Suprapubic skin (tissue), 4 donors: ENCODE data around the gene FAM210B. TPM values are rescaled to one million over a fixed set of nuclear protein-coding genes. Genes with fewer than 3 reads are reported as not detected.
A peak's percentile ranks its signal among the peaks of the same experiment; 100 is the strongest.

Source experiments
- DNase-seq, 2 donors: peaks; one replicate each; pipeline ENCODE4 v3.0.0-alpha.2; 2019; ENCODE audit warnings: low spot score in 2 of 2
- H3K27ac ChIP-seq: fragments of 200-600 bp; sonication (generic); one replicate; pipeline ENCODE4 v1.5.1; 2019
- H3K27me3 ChIP-seq: fragments of 200-600 bp; sonication (generic); one replicate; pipeline ENCODE4 v1.5.1; 2019
- H3K36me3 ChIP-seq: fragments of 200-600 bp; sonication (generic); one replicate; pipeline ENCODE4 v1.5.1; 2019
- H3K4me1 ChIP-seq: fragments of 200-600 bp; sonication (generic); one replicate; pipeline ENCODE4 v1.5.1; 2019
- H3K4me3 ChIP-seq: fragments of 200-600 bp; sonication (generic); one replicate; pipeline ENCODE4 v1.5.1; 2019; ENCODE audit warnings: mild to moderate bottlenecking
- H3K9me3 ChIP-seq: fragments of 200-600 bp; sonication (generic); one replicate; pipeline ENCODE4 v1.5.1; 2019
- CTCF ChIP-seq, 2 donors: fragments of 200-600 bp in 1 of 2; fragments of 450-650 bp in 1 of 2; sonication (generic) in 1 of 2; IDR thresholded peaks; one replicate each; pipeline ENCODE4 v1.5.1; 2016 to 2019; ENCODE audit warnings: antibody characterized with exemption in 2 of 2, mild to moderate bottlenecking in 1 of 2, moderate library complexity in 1 of 2
- EP300 ChIP-seq: sonication (generic); formaldehyde crosslinking; IDR thresholded peaks from one replicate; pipeline ENCODE4 v1.6.1; 2017; ENCODE audit warnings: antibody characterized with exemption
- POLR2A ChIP-seq, 2 donors: fragments of 450-650 bp; IDR thresholded peaks; one replicate each; pipeline ENCODE4 v1.6.1; 2017; ENCODE audit warnings: antibody characterized with exemption in 2 of 2, mild to moderate bottlenecking in 2 of 2, moderate library complexity in 2 of 2
- POLR2AphosphoS5 ChIP-seq, 3 donors: sonication (generic); formaldehyde crosslinking; IDR thresholded peaks; one replicate each; pipeline ENCODE4 v1.6.1; 2017; ENCODE audit warnings: antibody characterized with exemption in 3 of 3
- WGBS: methylation state at CpG from one replicate; pipeline ENCODE4 v1.1.5; 2018; 5-methylcytosine and 5-hydroxymethylcytosine counted together
- total RNA-seq, 4 donors: library from RNA; depleted of rRNA; stranded (reverse); fragments of >200 nt; gene quantifications; one replicate each; pipeline ENCODE4 v1.1.0, GENCODE V29; 2016

FAM210B gene
- total RNA-seq, 4 donors from 2014 or later: 44.0 to 75.3 (median 58.4) TPM

GRCh38 chr20:56411759-56412472, 53.1 kb downstream of the FAM210B start, which contains the start of gene CASS4:
Gene CASS4, plus strand, starts transcription at chr20:56412260. Its CDS starts 199 bp downstream, at chr20:56412459.
- Histone ChIP-seq H3K36me3 (peaks cover 12% of the 10 kb centered on the region), H3K9me3 (no peaks in the 10 kb centered on the region), H3K27me3 (no peaks in the 10 kb centered on the region), H3K4me1 (peaks cover 8% of the 10 kb centered on the region), H3K4me3 (peak within 1 kb of the TSS; percentile 32), H3K27ac (peak within 1 kb of the TSS; percentile 57)
- 56% methylated on average over 10 of the region's 10 CpGs for WGBS
- no peak for TF ChIP-seq EP300
- TF ChIP-seq POLR2AphosphoS5 (IDR thresholded peaks at IDR 0.05): no peak
- TF ChIP-seq CTCF (IDR thresholded peaks at IDR 0.05): no peak
- no peak for TF ChIP-seq POLR2A (IDR thresholded peaks at IDR 0.05)
- no peak for DNase-seq

- no peak for DNase-seq
- H3K36me3 ChIP-seq: peaks cover 6% of the 10 kb centered on the region
- TF ChIP-seq EP300 (no peak), POLR2AphosphoS5 (IDR thresholded peaks at IDR 0.05) (no peak), CTCF (IDR thresholded peaks at IDR 0.05) (no peak), POLR2A (IDR thresholded peaks at IDR 0.05) (no peak)
- H3K27me3 ChIP-seq: no peaks in the 10 kb centered on the region
- peak overlapping the region; percentile 57 for H3K27ac ChIP-seq
- no peaks in the 10 kb centered on the region for H3K9me3 ChIP-seq
- H3K4me1 ChIP-seq: peaks cover 8% of the 10 kb centered on the region
- peak overlapping the region; percentile 32 for H3K4me3 ChIP-seq
- 90% methylated on average over 7 of the region's 7 CpGs for WGBS
Observed at GRCh38 chr20:56412473-56412790, 53.7 kb downstream of the FAM210B start.

- WGBS: 91% methylated on average over 3 of the region's 3 CpGs
- TF ChIP-seq CTCF (IDR thresholded peaks at IDR 0.05): no peak
- TF ChIP-seq POLR2A (IDR thresholded peaks at IDR 0.05): no peak
- no peak for TF ChIP-seq POLR2AphosphoS5 (IDR thresholded peaks at IDR 0.05)
- no peak for TF ChIP-seq EP300
- H3K4me3 ChIP-seq: peak overlapping the region; percentile 32
- no peak for DNase-seq
- H3K36me3 ChIP-seq: peaks cover 1% of the 10 kb centered on the region
- peaks cover 9% of the 10 kb centered on the region for H3K4me1 ChIP-seq
- no peaks in the 10 kb centered on the region for H3K9me3 ChIP-seq
- H3K27ac ChIP-seq: peak overlapping the region; percentile 57
- H3K27me3 ChIP-seq: no peaks in the 10 kb centered on the region
Observed at GRCh38 chr20:56412949-56413348, 54.2 kb downstream of the FAM210B start.

GRCh38 chr20:56414842-56415765, 56.3 kb downstream of the FAM210B start:
- H3K9me3 ChIP-seq: no peaks in the 10 kb centered on the region
- no peak for DNase-seq
- no peak overlapping the region for H3K27ac ChIP-seq
- H3K27me3 ChIP-seq: no peaks in the 10 kb centered on the region
- WGBS: 86% methylated on average over 12 of the region's 12 CpGs
- TF ChIP-seq CTCF (IDR thresholded peaks at IDR 0.05): no peak
- no peak for TF ChIP-seq POLR2A (IDR thresholded peaks at IDR 0.05)
- TF ChIP-seq EP300: no peak
- no peak for TF ChIP-seq POLR2AphosphoS5 (IDR thresholded peaks at IDR 0.05)
- H3K4me1 ChIP-seq: peaks cover 14% of the 10 kb centered on the region
- H3K36me3 ChIP-seq: no peaks in the 10 kb centered on the region
- H3K4me3 ChIP-seq: no peak overlapping the region

GRCh38 chr20:56417402-56417801, 58.6 kb downstream of the FAM210B start:
- Histone ChIP-seq H3K4me3 (no peak overlapping the region), H3K36me3 (no peaks in the 10 kb centered on the region), H3K27ac (peak overlapping the region; percentile 47), H3K9me3 (no peaks in the 10 kb centered on the region), H3K4me1 (peaks cover 13% of the 10 kb centered on the region), H3K27me3 (no peaks in the 10 kb centered on the region)
- TF ChIP-seq CTCF (IDR thresholded peaks at IDR 0.05): no peak
- no peak for TF ChIP-seq POLR2AphosphoS5 (IDR thresholded peaks at IDR 0.05)
- TF ChIP-seq EP300: no peak
- TF ChIP-seq POLR2A (IDR thresholded peaks at IDR 0.05): no peak
- WGBS: 94% methylated on average over 7 of the region's 7 CpGs
- no peak for DNase-seq
